ENCODE data around the gene EIF4ENIF1. TPM values are rescaled to one million over a fixed set of nuclear protein-coding genes. Genes with fewer than 3 reads are reported as not detected.
A peak's percentile ranks its signal among the peaks of the same experiment; 100 is the strongest.

EIF4ENIF1 gene
- total and polyA plus RNA-seq, 9 of the 15 experiments (the other 6 are each of a cell fraction or from before 2014, with no cell fraction given), result 2.5 to 24.9 (median 15.8) TPM

DNA sequence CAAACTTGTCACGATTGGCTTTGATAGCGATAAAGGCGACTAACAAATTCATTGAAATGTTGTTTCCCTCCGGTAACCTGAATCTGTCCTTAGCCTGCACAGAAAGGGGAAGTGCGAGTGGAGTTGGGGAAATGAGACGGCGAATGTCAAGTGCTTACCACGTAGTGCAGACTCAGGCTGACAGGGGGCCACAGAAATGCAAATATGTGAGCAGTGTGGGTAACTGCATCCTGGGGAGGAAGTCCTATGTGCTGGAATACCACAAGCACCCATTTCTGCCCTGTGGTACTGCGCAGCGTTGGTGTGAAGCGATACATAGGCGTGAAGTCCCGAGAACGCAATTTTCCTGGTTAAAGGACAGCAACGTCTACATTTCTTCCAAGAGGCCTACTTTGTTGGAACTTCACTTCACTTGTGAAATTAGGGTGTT, 869 bp upstream of the EIF4ENIF1 start (continued):
- no peak for TF ChIP-seq RBM14 (IDR thresholded peaks at IDR 0.05; ENCODE audit: borderline replicate concordance, insufficient read depth, low read depth, low read length)
- TF ChIP-seq, protein P1, sequence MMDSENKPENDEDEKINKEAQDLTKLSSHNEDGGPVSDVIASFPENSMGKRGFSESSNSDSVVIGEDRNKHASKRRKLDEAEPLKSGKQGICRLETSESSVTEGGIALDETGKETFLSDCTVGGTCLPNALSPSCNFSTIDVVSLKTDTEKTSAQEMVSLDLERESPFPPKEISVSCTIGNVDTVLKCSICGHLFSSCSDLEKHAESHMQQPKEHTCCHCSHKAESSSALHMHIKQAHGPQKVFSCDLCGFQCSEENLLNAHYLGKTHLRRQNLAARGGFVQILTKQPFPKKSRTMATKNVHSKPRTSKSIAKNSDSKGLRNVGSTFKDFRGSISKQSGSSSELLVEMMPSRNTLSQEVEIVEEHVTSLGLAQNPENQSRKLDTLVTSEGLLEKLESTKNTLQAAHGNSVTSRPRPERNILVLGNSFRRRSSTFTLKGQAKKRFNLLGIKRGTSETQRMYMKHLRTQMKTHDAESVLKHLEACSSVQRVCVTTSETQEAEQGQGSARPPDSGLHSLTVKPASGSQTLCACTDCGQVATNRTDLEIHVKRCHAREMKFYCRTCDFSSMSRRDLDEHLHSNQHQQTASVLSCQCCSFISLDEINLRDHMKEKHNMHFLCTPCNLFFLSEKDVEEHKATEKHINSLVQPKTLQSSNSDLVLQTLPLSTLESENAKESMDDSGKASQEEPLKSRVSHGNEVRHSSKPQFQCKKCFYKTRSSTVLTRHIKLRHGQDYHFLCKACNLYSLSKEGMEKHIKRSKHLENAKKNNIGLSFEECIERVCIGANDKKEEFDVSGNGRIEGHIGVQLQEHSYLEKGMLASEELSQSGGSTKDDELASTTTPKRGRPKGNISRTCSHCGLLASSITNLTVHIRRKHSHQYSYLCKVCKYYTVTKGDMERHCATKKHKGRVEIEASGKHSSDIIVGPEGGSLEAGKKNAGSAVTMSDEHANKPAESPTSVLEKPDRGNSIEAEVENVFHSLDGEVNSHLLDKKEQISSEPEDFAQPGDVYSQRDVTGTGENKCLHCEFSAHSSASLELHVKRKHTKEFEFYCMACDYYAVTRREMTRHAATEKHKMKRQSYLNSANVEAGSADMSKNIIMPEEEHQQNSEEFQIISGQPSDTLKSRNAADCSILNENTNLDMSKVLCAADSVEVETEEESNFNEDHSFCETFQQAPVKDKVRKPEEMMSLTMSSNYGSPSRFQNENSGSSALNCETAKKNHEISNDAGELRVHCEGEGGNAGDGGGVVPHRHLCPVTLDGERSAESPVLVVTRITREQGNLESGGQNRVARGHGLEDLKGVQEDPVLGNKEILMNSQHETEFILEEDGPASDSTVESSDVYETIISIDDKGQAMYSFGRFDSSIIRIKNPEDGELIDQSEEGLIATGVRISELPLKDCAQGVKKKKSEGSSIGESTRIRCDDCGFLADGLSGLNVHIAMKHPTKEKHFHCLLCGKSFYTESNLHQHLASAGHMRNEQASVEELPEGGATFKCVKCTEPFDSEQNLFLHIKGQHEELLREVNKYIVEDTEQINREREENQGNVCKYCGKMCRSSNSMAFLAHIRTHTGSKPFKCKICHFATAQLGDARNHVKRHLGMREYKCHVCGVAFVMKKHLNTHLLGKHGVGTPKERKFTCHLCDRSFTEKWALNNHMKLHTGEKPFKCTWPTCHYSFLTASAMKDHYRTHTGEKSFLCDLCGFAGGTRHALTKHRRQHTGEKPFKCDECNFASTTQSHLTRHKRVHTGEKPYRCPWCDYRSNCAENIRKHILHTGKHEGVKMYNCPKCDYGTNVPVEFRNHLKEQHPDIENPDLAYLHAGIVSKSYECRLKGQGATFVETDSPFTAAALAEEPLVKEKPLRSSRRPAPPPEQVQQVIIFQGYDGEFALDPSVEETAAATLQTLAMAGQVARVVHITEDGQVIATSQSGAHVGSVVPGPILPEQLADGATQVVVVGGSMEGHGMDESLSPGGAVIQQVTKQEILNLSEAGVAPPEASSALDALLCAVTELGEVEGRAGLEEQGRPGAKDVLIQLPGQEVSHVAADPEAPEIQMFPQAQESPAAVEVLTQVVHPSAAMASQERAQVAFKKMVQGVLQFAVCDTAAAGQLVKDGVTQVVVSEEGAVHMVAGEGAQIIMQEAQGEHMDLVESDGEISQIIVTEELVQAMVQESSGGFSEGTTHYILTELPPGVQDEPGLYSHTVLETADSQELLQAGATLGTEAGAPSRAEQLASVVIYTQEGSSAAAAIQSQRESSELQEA (IDR thresholded peaks at IDR 0.05; ENCODE audit: low read depth), result no peak
- TF ChIP-seq, protein P2, sequence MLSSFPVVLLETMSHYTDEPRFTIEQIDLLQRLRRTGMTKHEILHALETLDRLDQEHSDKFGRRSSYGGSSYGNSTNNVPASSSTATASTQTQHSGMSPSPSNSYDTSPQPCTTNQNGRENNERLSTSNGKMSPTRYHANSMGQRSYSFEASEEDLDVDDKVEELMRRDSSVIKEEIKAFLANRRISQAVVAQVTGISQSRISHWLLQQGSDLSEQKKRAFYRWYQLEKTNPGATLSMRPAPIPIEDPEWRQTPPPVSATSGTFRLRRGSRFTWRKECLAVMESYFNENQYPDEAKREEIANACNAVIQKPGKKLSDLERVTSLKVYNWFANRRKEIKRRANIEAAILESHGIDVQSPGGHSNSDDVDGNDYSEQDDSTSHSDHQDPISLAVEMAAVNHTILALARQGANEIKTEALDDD (IDR thresholded peaks at IDR 0.05), result peak; percentile 66
- TF ChIP-seq CREM (IDR thresholded peaks at IDR 0.05; ENCODE audit: low read depth), result peak; percentile 77
- TF ChIP-seq TGIF2 (CRISPR knock-in tag; IDR thresholded peaks at IDR 0.05), result no peak
- no peak for TF ChIP-seq ETV5 (CRISPR knock-in tag; IDR thresholded peaks at IDR 0.05; ENCODE audit: low read depth)
- TF ChIP-seq OTX1 (CRISPR knock-in tag; IDR thresholded peaks at IDR 0.05), result no peak
- TF ChIP-seq DNMT1 (IDR thresholded peaks at IDR 0.05), result no peak
- peak; percentile 46 for TF ChIP-seq TAF1 (IDR thresholded peaks at IDR 0.05; ENCODE audit: control insufficient read depth, extremely low read depth, insufficient read depth, low read length, severe bottlenecking)
- TF ChIP-seq ZZZ3 (IDR thresholded peaks at IDR 0.05), result no peak
- TF ChIP-seq HNRNPLL (IDR thresholded peaks at IDR 0.05; ENCODE audit: low read depth, low read length, poor library complexity, severe bottlenecking), result no peak
- no peak for TF ChIP-seq ZNF696 (CRISPR knock-in tag; conservative IDR thresholded peaks at IDR 0.05)
- TF ChIP-seq TRIM28 (IDR thresholded peaks at IDR 0.05), result 0 out of 2 replicates have a peak, but pooled peaks have one; percentile 36
- TF ChIP-seq, protein P3, sequence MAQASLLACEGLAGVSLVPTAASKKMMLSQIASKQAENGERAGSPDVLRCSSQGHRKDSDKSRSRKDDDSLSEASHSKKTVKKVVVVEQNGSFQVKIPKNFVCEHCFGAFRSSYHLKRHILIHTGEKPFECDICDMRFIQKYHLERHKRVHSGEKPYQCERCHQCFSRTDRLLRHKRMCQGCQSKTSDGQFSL (CRISPR knock-in tag; IDR thresholded peaks at IDR 0.05), result no peak
- TF ChIP-seq, protein P3 (tag; IDR thresholded peaks at IDR 0.05), result no peak
- peak in 1 of 2 experiments; percentile 47; a peak in 2 of 4 replicates for TF ChIP-seq HDAC1 (IDR thresholded peaks at IDR 0.05)
- peak; percentile 20 for TF ChIP-seq SAP30 (IDR thresholded peaks at IDR 0.05; ENCODE audit: borderline replicate concordance, insufficient read depth, low read depth, low read length, poor library complexity, severe bottlenecking)
- no peak for TF ChIP-seq IRF2 (CRISPR knock-in tag; IDR thresholded peaks at IDR 0.05)
- TF ChIP-seq PRMT5 (CRISPR knock-in tag; IDR thresholded peaks at IDR 0.05), result no peak
- no peak for TF ChIP-seq ZNF41 (CRISPR knock-in tag; conservative IDR thresholded peaks at IDR 0.05)
